ENCODE measurements around the gene SPHKAP.
"Not testable (repeated sequence)": the region's sequence is repeated elsewhere in the genome, so short reads cannot be mapped to it uniquely, and the experiment has no call there.

The SPHKAP gene

DNA sequence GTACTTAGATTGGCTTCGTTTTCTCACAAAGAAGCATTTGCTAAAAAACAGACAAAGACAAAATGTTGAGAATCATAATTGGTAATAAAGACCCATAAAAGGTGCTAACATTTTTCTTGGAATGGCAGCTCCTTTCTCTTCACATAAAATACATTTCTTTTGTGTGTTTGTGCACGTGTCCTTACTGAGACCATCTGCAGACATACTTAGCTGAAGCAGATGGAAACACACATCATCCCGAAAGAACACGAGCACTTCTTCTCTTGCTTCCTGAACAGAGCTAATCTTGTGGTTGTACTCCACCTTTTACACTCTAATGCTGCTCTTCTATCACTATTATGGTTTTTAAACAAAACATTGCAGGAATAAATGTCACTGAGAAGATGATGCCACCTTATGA lies 142.5 kb downstream of the SPHKAP start:
- no peak for DNase-seq (ENCODE audit: low spot score)

DNA sequence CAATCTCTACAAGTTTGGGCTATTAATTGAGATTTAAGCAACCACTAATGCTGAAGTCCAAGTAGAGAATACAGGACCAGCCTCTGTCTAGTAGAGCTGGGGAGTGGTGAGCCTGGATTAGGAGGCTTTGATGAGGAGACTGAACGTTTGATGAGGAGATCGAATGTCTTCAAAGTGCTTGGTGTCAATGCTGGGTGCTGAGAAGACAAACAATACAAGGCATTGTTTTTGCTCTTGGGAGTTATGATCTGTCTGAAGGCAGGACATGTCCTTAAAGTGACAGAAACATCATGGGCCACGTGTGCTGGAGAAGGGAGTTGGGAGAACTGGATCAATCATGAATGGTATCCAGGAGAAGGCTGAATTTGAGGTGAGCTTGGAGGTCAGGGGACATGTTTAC lies 143.6 kb downstream of the SPHKAP start:
- no peak for DNase-seq (ENCODE audit: low spot score)

DNA sequence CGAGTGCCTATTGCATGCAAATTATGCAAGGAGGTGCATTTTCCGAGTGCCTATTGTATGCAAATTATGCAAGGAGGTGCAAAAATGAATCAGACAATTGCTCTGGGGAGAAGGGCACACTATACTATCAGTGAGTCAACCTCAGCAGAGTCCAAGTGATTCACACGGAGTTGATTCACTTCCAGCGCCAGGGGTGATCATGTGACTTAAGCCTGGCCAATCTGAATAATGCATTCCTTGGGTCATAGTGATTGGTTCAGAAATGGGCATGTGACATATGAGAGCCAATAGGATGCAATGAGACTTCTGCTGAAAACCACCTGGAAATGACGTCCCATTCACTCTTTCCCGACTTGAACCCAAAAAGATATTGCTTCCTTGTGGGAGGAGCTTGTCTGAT lies 157.9 kb downstream of the SPHKAP start:
- no peak for DNase-seq (ENCODE audit: low spot score)

DNA sequence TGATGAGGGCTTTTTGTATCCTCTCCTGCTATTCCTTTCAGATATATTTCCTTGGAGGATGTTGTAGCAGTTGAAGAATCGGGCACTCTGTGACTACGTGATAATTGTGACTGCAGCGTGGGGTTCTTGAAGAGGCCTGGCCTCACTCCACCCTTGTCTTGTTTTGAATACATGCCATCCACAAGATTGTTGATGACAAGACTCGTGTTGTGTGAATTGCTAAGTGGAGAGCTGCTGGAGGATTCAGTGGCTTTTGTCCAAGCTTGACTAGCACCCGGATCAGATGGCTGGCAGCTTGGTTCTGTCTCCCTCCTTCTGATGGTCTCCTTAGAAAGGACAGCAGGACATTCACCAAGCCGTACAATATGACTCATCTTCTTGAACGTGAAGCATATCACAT lies 163.2 kb downstream of the SPHKAP start:
- DNase-seq (ENCODE audit: low spot score): no peak

DNA sequence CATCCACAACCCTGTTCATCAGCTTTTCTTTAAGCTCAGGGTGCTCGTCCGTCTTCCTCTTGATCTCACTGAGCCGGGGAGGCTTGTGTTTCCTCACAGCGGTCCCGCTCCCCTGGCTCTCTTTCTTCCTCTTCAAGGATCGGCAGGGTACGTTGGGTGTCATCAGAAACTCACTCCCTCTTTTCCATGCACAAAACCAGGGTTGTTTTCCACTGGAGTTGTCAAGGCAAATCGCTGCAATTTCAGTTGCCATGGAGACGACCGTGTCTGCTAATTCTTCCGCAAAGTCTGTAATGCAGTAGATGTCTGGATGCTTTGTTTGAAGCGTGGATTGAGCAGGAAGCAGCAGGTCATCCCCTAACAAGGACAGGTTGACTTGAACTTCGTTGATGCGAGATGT lies 163.7 kb downstream of the SPHKAP start:
- no peak for DNase-seq (ENCODE audit: low spot score)

DNA sequence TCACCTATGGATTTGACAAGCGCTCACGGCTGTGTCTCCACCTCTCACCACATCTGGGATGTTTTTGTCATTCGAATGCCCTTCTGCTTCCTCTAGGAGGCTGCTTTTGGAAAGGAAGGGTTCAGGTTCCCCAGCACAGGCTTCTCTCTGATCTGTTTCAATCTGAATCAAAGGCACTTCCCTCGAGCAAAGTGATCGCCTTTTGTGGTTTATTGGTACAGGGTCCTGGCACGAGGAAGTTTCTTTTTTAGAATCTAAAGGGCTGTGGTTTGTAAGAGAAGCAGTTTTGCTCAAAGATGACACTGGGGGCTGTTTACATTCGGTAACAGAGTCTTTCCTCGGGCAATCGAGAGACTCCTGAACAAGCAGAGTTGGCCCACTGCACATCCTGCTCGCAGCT lies 165.1 kb downstream of the SPHKAP start:
- DNase-seq (ENCODE audit: low spot score): no peak

DNA sequence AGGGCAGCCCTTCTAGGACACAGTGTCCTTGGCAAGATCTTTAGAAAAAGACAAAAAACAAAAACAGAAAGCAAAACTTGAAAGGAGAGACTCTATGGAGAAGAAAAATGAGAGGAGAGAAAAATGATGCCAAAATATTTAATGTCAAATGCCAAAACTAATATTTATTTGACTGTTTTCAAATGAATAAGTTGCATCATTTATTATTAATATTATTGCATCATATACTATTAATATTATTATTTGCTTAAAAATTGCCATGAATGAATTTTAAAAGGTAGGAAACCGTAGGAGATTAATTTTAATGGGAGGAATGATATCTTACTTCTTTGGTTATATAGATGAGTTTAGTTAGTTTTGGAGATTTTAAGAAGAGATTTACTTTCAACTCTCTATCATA lies 165.7 kb downstream of the SPHKAP start:
- DNase-seq (ENCODE audit: low spot score): no peak

DNA sequence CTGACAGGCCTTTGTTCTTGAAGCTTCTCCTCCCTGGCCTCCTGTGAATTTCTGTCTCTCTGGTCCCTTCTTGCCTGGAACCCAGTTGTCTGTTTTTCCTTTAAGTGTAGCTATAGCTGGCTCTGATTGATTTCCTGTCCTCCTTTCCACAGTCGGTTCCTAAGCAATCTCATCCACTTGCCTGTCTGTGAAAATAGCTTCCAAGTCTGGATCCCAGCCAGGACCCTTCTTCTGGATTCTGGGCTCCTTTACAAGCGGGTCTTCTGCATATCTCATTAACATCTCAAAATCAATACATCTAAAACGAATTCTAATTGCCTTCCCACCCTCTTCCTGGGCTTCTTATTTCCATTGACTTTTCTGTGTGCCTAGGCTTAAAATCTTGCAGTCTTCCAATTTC lies 185.1 kb downstream of the SPHKAP start:
- no peak for DNase-seq (ENCODE audit: low spot score)

DNA sequence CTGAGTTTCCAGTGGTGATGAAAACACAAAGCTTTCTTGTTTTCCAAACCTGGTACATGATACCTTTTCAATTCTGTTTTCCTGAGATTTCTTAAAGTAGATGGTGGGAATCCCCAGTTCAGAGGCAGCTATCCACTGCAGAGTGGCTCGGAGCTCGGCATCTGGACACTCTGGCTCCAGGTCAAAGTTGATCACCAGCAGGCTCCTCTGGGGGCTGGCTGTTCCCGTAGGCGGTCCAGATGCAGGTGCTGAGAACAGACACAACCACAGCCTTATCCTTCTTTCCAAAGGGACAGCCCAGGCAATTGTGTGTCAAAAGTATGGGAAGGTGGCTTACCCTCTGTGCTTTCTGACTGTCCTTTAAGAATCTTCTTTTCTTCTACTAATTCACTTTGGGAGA lies 190.6 kb downstream of the SPHKAP start:
- no peak for DNase-seq (ENCODE audit: low spot score)

DNA sequence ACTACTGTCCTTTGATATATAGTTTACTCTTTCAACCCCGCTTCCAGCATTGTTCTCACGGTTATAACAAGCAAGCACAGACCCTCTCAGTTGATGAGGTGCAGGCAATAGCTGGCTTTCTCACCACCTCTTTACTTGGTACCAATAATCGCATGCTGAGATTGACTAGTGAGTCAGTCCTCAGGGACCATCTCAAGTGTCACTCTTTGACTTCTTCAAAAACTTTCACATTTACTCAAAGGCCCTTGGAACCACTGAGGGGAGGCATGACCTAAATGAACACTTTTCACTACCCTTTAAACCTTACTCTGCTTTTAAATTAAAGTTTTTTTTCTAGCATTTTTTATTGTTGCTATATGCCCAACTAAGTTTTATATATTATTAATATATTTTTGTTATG lies 208.2 kb downstream of the SPHKAP start:
- no peak for DNase-seq (ENCODE audit: low spot score)

DNA sequence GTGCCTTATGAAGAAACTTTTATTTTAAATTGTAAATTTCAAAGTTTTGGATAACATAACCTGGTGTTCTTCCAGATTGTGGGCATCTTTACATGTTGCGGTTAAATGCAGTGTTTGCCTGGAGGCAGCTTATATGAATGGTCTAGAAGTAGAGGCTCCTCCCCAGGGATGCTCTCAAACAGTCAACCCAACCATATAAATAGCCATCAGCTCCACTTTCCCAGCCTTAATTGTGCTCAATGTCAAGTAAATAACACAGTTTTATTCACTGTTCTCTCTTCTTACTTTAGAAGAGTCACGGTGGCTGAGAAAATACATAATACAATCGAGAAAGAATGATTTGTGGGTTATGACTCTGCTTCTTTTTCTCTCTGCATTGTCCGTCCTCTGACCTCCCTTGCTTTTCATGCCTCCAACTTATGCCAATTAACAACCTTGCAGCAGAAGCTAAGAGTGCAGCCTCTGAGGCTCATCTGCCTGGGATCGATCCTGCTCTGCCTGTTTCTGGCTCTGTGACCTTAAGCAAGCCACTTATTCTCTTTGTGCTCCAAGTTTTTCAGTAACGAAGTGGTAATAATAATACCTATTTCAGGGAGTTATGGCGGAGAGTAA lies 209.8 kb downstream of the SPHKAP start:
- DNase-seq (ENCODE audit: low spot score): no peak

DNA sequence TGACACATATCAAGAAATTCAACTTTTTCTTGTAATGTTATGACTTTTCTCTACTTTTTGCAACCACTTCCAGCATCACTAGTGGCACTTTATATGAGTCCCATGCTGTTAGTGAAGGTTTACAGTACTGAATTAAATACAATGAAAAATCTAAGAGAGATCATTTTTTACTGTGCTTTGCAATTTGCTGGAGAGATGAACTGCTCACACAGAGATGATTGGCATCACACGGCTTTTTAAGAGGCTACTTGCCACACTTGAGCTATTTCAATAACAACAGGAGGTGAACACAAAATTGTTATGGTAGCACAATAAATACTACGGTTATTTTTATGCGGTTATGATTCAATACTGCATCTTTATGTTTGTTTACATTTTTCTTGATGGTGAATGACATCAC lies 221.2 kb downstream of the SPHKAP start:
- no peak for DNase-seq (ENCODE audit: low spot score)

DNA sequence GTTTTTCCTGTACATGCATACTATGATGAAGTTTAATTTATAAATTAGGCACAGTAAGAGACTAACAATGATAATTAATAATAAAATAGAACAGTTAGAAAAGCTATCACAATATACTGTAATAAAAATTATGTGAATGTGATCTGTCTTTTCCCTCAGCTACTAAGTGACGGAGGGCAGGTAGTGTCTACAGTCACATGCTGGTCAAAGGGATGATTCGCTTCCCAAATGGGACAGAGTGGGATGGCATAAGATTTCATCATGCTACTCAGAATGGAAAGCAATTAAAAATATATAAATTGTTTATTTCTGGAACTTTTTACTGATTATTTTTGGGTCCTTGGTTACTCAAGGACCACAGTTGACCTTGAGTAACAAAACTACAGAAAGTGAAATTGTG lies 238.5 kb downstream of the SPHKAP start:
- no peak for DNase-seq (ENCODE audit: low spot score)

DNA sequence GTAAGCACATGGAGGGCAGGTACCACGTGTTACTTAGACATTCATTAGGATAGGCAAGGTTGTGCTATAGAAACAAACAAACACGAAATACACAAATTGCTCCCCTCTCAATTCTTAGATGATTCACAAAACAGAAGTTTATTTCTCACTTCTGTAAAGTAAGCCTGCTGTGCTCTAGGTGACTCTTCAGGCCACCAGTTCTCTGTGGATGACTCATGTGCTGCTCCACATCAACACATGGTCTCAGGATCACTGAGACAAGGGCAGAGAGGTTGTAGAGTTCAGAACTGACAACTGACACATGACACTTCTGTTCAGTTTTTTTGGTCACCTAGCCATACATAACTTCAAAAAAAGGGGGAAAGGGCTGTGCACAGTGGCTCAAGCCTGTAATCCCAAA lies 239.5 kb downstream of the SPHKAP start:
- DNase-seq (ENCODE audit: low spot score): no peak

DNA sequence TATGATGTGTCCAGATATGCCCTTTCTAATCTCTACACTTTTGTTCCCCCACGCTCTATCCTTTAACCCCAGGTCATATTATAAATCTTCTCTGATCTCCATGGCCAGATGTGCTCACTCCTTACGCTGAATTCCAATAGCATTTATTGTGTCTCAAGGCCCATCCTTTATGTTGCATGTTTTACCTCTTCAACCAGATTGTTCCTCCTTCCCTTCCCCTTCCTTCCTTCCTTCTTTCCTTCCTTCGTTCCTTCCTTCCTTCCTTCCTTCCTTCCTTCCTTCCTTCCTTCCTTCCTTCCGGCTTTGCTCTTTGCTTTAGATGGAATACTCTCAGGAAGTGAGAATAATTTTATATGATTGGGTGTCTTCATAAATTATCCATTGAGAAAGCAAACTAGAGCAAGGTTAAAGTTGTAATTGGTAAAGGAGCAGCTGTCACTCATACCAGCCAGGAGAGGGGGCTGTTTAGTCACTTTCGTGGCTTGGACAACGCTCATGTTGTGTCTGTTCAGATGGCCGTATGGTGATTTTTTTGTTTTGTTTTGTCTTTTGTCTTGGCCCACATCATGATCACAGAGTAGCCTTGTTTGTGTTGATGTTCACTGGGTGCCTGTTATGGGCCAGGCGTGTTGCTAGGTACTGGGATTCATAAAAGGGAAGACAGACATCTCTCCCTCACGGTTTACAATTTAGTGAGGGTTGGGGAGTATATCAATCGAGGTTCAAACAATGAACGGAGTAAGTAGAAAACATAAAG lies 242.0 kb downstream of the SPHKAP start:
- DNase-seq (ENCODE audit: low spot score): peak; percentile 43

DNA sequence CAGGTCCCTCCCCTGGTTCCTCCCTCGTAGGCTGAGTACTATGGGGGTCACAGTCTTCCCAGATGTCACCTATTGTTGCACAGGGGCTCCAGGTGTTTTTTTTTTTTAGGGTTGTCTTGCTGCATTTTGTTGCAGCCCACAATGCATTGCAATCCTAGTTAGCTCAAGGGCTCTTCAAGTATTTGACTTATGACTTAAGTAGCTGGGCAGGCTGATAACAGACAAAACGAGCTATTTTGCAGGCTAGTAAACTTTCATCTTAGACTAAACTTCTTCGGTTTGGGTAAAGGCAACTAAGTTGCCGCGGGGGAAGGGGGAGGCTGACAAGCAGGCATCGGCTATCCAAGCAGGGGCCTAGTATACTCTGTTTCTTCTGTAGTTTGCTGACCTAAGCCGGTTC lies 245.2 kb downstream of the SPHKAP start:
- not testable (repeated sequence) for DNase-seq (ENCODE audit: low spot score)

DNA sequence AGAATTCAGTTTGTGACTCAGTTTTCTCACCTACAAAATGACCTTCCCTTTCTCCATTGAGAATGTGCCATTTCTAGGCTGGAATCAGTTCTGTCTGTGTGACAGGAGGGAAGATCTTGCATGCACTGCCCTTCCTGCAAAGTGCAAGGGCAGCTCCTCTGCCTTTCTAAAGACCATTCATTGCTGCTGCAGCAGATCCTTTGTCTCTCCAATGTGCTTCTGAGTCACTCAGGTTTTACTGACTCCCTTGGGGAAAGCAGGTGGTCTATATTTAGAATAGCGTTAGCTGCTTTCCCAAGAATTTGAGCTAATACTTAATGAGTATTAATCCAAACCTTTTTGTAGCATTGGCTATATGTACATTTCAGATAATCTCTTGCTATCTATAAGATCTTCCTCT lies 247.6 kb downstream of the SPHKAP start:
- no peak for DNase-seq (ENCODE audit: low spot score)

DNA sequence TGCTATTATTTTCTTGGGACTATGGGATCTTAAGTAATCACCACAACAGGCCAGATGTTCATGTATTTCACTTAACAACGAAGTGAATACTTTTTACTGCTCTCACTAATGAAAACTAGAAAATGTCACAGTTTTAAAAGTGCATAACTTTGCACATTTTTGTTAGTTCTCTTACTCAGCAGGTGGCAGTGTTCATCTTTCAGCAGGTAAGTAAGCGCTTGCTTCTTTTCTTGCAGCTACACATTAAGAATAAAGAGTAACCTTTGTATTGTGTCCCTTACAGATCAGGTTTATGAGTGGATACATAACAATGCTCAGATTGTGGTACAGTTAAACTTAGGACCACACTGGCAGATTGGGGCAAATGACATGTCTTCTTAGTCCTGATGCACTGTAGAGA lies 249.1 kb downstream of the SPHKAP start:
- no peak for DNase-seq (ENCODE audit: low spot score)

DNA sequence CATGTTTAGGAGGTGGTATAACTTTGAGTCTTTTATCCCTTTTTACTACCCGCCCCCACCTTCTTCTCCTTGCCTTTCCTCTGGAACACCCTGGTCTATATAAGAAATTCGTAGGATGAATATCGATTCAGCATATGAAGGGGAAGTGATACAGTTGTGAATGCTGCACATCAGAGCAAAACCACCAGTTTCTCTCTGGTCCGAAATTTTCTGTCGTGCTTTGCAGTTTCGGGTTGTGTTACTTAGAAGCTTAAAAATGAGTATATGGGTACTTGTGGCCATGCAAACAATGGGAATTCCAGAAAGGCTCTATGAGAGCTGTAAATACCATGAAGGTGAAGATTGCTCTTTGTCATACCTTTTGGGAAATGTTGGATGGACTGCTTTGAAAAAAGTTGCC lies 249.5 kb downstream of the SPHKAP start:
- DNase-seq (ENCODE audit: low spot score): no peak

All from AG20443 (cell line).